ENCODE data around the gene DUS4L.
"Not testable (repeated sequence)": the region's sequence is repeated elsewhere in the genome, so short reads cannot be mapped to it uniquely, and the experiment has no call there.

Gene DUS4L, protein sequence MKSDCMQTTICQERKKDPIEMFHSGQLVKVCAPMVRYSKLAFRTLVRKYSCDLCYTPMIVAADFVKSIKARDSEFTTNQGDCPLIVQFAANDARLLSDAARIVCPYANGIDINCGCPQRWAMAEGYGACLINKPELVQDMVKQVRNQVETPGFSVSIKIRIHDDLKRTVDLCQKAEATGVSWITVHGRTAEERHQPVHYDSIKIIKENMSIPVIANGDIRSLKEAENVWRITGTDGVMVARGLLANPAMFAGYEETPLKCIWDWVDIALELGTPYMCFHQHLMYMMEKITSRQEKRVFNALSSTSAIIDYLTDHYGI

DNA sequence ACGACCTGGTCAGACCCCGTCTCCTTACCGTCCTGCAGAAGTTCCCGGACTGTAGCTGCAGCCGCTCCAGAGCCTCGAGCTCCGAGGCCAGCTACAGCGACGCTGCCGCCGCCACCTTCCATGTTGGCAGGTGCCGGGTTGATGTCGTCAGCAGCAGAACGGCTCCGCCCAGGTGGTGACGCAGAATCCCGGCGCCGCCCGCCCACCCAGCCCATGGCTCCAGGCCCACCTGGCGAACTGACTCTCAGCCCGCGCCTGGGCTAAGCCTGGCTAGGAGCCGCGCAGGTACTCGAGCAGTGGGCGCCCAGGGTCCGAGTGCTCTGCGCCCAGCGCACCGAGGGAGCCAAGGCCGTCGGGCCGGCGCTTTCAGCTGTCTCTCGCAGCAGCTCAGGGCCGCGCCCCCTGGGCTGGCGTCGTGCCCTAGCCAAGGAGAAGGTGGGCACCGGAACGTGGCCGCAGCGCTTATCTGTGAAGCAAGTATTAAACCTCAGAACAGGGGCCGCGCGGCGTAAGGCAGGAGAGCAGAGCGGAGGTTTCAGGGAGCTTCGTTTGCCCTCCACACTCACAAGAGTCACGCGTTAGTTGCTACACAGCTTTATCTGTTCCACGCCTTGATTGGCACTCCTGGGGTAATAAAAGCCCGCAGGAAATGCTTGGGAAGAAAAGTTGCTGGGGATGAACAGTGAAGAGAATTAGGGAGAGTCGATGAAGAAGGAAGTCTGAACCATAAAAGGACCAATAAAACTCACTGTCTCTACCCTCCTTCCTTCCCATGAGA is at the start of gene DUS4L, which contains the start of gene COG5:
DUS4L (plus strand) TSS at position 197 of the 778 bp plus-strand sequence. CDS start 3,100 bp downstream, outside the sequence.
COG5 (minus strand) TSS at position 146 of the 778 bp plus-strand sequence; CDS start at position 122, 24 bp downstream.
- peak; percentile 76 for DNase-seq

DNA sequence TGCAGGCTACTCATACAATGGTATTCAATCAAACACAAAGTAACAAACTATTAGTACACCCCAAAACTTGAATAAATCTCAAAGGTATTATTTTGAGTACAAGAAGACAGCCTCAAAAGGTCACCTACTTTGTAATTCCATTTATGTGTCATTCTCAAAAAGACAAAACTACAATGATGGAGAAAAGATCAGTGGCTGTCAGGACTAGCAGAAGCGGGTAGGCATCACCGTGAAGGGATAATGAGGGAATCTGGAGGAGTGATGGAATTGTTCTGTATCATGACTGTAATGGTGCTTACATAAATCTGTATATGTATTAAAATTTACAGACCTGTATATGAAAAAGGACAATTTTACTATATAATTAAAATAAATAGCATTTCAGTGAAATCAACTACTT is 37.1 kb upstream of the DUS4L start:
- no peak for DNase-seq

DNA sequence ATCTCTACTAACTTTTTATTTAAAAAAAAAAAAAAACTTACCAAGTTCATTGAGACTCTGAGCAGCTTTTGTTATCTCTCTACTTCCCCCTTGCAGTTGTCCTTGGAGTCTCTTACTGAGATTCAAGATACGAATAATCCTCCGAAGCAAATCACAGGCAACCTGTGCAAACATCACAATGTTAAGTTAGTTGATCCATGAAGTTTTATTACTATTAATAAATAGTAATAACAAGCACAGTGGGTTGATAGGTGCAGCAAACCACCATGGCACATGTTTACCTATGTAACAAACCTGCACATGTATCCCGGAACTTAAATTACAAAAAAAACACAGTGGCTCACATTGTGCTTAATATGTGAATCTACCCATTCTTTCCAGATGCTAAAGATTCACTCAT is 36.6 kb upstream of the DUS4L start:
- no peak for DNase-seq

DNA sequence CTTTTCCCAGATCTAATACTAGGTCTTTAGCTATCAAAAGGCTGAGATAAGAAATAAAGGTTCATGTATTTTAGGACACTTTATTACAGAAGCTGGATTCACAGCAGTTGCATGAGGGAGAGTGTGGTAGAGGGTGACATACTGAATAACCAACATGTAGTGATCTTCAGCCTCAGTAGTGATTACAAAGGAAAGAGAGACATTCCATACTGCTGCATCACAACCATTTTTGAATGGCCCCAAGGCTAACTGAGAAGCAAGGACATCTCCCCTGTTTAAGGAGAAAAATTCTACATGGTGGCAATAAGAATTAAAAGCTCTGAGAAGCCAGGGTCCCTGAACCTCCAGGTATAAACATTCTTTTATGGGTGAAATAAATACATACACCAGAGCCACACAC is 35.3 kb upstream of the DUS4L start:
- DNase-seq: no peak

DNA sequence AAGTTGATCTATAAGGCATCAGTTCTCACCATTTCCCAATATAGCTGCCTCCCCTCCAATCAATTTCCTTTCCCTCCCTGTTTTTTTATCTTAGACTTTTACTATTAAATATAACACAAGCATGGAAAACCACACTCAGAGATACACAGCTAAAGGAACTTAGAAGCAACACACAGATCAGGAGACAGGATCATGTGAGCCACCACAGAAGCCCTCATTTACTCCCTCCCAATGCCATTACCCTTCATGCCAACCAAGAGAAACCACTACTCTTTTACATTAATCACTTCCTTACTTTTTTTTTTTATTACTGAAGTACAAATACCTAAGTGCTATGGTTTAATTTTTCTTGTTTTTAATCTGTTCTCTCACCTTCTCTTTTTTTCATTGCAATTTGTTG is 33.0 kb upstream of the DUS4L start:
- no peak for DNase-seq

DNA sequence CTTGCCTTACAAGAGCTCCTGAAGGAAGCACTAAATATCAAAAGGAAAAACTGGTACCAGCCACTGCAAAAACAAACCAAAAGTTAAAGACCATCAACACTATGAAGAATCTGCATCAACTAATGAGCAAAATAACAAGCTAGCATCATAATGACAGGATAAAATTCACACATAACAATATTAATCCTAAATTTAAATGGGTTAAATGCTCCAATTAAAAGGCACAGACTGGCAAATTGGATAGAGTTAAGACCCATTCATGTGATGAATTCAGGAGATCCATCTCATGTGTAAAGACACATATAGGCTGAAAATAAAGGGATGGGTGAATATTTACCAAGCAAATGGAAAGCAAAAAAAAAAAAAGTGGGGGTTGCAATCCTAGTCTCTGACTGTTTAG is 29.6 kb upstream of the DUS4L start:
- DNase-seq: no peak

DNA sequence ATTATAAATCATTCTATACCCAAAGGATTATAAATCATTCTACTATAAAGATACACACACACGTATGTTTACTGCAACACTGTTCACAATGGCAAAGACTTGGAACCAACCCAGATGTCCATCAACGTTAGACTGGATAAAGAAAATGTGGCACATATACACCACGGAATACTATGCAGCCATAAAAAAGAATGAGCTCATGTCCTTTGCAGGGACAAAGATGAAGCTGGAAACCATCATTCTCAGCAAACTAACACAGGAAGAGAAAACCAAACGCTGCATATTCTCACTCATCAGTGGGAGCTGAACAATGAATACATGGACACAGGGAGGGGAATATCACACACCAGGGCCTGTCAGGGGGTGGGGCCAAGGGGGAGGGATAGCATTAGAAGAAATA is 26.5 kb upstream of the DUS4L start:
- not testable (repeated sequence) for DNase-seq

DNA sequence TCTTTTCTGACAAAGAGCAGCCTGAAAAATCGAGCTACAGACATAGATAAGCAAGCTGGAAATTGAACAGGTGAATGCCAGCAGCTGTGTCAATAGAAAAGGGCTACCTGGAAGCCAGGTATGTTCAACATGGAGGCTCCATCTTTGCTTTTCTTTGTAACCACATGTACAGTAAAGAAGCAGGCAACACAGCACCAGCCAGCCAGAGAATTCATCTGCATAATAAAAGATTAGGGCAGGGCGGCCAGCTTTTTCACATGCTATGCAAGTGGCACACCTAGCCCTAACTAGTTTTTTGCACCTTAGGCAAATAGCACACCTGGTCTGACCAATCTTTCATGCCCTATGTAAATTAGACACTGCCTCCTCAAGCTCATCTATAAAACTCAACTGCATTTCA is 25.8 kb upstream of the DUS4L start:
- no peak for DNase-seq

DNA sequence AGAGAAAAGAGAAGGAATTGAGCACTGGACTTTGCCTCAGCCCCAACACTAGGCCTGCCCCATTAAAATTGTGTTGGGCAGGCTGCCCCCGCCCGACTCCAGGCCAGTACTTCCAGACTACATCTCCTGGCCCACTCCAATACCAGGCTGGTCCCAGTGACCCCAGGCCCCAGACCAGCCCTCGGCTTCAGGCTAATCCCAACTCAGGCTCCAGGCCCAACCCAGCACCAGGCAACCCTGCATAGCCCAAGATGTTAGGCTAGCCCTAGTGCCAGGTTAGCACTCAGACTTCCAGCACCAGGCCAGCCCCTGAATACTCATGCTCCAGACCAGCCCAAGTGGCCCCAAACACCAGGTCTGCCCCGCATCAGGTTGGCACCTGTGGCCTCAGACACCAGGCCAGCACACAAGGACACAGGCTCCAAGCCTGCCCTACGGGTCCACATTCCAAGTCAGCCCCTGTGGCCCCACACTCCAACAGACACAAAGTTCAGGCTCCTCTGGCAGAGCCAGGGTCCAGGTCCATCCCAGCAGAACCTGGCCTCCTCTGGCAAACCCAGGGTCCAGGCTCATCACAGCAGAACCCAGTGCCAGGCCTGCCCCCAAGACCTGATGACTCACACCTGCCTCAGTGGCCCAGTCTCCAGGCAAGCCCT is 20.3 kb upstream of the DUS4L start:
- no peak for DNase-seq

DNA sequence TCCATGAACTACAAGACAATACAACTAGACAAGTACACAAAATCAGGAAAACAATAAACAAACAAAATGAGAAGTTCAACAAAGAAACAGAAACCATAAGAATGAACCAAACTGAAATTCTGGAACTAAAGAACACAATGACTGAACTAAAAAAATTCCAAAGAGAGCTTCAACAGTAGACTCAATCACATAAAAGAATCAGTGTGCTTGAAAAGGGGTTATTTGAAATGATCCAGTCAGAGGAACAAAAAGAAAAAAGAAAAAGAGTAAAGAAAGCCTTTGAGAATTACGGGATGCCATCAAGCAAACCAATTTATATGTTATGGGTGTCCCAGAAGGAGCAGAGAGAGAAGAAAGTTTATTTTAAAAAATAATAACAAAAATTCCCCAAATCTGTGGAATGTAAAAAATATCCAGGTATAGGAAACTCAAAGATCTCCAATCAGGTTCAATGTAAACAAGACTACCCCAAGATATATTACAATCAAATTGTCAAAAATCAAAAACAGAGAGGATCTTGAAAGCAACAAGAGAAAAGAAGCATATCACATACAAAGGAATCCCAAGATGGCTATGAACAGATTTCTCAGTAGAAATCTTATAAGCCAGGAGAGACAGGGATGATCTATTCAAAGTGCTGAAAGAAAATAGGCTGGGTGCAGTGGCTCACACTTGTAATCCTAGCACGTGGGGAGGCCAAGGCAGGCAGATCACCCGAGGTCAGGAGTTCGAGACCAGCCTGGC is 18.8 kb upstream of the DUS4L start:
- DNase-seq: no peak

DNA sequence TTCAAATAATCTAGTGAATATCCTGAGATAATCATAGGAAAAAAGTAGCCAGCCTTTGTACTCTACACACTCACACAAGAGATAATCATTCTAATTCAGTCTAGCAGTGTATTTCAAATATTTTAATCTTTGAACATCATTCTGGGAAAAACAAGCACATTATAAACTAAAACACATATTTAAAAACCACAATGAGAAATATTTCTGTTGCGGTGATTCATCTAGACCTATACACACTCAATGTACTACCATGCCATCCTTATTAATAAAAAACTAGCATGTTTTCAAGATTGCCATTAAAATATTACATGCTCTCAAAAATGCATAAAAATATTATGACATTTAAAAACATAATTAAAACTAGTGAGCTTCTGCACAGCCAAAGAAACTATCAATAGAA is 11.8 kb upstream of the DUS4L start:
- no peak for DNase-seq

DNA sequence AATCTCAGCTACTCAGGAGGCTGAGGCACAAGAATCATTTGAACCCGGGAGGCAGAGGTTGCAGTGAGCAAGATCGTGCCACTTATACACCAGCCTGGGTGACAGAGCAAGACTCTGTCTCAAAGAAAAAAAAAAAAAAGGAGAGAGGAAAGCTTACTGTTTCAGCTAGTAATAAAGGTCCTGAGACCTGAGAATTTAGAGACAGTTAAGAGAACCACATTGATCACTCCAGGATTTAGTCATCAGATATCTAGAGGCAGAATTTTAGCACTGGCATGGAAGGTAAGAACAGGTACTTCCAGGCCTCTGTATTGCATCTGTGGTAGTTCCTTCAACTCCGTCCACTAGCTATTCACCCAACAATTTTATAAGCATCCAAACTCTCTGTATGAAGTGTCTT is 7.9 kb upstream of the DUS4L start:
- DNase-seq: no peak

DNA sequence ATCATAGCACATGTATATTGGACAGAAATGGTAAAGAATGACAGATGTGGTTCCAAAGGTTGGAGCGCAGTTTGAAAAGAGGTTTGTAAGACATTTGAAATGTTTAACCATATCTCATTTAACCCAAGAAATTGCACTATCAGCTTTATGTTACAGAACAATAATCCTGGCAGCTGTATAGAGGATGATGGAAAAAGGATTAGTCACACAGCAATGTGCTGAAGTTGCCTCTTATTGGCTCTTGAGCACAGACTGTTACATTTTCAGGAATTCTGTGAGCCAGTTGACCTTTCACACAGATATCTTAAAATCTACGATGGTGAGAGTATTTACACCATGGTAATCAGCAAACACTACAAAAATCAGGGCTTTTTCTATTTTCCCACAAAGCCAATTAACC is 3.9 kb upstream of the DUS4L start:
- no peak for DNase-seq

DNA sequence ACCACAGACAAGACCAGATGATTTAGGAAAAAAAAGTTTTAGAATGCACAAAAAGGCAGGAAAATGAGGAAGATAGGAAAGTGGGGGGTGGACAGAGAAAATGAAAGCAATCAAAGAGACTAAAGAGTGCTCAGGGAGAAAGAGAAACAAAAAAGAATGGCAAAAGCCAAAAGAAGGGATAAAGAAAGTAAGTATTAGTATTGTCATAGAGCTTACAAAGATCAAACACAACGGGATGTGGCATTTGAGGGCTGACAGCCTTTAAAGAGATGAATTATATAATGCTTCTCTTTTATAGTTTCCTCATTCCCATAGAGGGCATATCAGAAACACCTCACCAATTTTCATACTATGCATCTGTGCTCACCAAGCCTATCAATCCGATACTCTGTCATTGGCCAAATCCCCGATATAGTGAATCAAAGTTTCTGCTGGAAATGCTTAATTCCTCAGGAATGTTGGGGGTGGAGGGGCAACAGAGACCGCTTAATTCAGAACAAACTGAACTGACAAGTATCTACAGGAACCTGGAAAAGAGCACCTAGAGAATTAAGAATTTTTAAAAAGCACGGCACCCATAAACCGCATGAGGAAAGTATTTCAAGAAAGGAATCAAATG is 2.8 kb upstream of the DUS4L start:
- DNase-seq: no peak

DNA sequence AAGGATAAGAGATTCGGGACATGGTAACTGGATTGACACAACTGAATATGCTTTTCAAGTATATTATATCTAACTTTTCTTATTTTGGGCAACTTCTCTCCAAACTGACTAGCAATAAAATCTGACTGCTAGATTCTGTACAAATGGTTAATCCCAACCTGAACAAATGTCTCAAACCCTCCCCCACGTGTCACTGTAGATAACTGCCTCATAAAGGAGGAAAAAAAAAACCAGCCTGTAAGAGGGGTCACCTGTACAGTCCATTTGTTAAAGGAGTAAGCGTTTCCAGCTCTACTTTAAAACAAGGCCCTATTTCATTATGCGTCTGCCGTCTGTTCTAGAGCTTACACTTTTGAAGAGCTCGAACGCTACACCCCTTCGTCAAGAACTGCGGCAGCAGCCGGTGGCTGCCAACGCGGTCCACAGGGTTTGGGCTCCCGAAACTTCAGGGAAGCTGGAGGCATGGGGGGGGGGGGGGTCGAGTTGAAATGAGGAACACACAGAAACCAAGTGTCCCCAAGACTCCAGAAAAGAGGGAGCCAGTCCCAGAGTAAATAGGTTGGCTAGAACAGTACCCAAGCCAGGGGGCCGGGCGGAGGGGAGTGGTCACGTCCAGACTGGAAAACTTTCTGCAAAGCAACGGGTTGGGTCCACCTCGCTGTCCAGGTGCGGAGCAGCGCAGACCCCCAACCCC is 543 bp upstream of the DUS4L start:
- DNase-seq: no peak

DNA sequence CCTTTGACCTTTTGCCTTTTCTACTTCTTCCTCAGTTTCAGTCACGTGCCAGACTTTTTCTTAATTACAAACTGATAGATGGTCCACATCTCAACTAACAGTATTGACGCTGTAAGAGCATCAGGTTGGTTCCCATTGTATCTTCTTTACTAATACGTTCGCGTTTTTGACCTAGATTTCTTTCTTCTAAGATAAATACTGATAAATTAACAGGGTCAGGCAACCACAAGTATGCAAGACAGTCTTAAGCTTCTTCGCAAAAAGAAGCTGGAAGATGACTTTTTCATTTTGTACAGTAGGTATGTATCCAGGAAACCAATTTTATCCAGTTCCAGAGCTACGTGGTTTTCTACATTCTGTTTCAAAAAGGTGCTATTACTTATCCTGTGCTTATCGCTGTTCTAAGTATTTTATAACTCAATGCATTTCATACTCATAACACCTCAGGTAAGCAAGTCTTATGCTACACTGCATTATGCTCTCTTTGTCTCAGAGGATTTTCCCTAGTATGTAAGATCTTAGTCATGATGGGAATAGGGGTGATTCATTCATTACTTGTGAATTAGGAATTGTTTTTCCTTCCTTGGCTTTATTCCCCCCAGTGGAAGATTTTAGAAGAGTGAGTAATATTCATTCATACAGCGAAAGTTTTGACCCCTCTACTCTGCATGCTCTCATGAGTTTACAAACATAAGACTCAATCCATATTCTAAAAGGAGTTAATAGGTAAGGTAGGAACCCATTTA is 955 bp downstream of the DUS4L start:
- no peak for DNase-seq

DNA sequence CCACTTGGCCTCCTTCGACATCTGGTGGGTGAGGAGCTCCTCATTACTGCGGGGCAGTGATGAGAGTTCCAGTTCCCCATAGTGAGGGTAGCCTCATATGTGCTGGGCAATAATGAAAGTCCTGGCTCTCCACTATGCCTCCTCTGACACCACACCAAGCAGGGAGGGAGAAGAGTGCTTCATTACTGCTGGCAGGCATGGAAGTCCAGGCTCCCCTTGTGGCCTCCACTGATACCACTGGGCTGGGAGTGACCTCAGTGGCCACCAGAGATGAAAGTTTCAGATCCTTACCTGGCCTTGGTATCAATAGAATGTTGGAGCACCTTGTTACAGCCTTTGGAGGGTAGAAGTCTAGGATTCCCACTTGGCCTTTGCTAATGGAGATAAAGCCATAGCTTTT is 6.5 kb downstream of the DUS4L start:
- DNase-seq: no peak

DNA sequence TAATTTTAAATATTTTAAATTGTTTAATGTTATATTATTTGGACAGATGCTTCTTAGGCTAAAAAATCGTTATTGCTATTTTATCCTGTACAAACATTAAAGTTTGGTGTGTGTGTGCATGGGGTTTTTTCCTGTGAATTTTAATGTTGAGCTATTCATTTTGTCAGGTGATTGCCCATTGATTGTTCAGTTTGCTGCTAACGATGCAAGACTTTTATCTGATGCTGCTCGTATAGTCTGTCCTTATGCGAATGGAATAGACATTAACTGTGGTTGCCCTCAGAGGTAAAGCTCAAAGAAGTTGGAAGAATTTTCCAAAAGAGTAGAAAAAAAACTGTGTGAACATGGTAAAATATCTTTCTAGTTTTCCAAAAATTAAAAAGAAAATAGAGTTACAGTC is 9.8 kb downstream of the DUS4L start:
- DNase-seq: no peak

DNA sequence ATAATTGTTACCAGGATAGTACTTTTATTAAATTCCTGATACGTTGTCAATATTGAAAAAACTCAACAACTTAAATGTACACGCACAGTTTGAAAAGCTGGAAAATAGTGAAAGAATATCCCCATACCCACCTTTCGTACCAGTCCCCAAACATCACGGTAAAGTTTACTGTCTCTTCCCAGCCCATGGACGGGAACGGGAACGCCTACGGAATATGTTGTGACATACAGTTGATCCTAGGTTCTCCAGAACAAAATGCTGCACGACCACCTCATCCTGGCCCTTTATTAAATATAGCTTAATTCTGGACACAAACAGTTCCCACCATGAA is 15.7 kb downstream of the DUS4L start:
- no peak for DNase-seq

DNA sequence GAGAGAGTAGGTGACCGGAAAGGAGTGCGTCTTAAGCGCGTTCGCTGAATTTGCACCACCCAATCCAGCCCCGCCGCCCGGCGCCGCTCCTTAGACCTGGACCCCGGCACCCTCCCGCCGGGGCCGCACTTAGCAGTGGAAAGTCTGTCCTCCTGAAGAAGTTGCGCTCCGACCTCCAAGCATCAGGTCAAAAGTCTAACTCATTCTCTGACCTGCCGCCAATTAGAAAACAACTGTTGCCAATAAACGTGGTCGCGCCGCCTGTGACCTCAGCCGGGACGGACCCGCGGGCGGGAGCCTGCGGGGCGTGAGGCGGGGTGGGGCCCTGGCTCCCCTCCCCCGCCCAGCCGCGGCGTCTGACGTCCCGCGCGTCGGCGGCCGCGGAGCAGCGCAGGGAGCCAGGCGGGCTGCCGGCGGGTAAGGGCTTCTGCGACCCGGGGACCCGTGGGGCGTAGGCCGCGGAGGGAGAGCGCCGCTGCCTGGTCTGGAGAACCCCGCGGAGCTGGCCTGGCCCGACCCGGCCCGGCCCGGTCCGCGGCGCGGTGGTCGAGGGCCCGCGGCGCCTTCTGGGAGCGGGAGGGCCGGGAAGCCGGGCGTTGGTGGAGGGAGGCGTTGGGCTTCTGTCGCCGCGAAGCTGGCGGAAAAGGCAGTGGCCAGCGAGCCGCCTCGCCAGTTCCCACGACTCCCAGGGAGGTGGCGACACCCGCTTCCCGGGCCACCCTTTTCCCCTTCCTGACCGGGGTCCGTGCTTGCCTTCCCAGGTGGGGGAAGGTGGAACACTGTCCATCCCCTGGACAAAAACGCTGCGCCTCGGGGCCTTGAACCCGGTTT is 16.3 kb downstream of the DUS4L start, which contains the start of gene BCAP29:
BCAP29 (plus strand) TSS at position 362 of the 831 bp plus-strand sequence. CDS start 527 bp downstream, outside the sequence.
- peak; percentile 77 for DNase-seq

All from NK-92 treated with Interleukin-12 subunit alpha and Interleukin-12 subunit beta, amount 100 ng/mL, for 24 hours (cell line).